ENCODE data around the gene NOSTRIN. TPM values are rescaled to one million over a fixed set of nuclear protein-coding genes. Genes with fewer than 3 reads are reported as not detected.

NOSTRIN gene
- total RNA-seq, 1 donor from 2014 or later, result not detected

Other genes with a start within 250 kb of the NOSTRIN start
- 22.5 and 22.8 TPM in 2 replicates for gene SPC25, start 87.8 kb downstream of the NOSTRIN start, total RNA-seq
- not detected in 2 replicates for gene G6PC2, start 98.7 kb downstream of the NOSTRIN start, total RNA-seq
- gene ABCB11, start 228.7 kb downstream of the NOSTRIN start, total RNA-seq, result not detected in 2 replicates